Measurements from ENCODE around the gene MSH2.

DNA sequence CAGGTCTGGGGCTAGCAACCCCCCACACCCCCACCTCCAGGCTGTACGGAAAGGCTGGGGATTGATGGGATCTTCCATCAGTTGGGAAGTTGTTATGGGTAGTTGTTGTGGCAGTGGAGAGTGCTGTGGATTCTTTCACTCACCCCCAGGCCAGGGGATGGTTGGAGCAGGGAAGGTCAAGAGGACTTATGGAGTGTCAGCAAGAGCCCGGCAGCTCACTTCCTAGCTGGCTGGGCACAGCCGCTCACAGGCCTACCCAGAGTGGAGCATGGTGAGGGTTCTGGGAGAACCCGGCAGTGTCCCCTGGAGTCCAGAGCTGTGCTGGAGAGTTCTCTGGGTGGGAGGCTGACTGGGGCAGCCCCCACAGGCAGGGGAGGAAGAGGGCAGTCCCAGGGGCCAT lies 122.2 kb downstream of the MSH2 start:
- TF ChIP-seq, protein P1, sequence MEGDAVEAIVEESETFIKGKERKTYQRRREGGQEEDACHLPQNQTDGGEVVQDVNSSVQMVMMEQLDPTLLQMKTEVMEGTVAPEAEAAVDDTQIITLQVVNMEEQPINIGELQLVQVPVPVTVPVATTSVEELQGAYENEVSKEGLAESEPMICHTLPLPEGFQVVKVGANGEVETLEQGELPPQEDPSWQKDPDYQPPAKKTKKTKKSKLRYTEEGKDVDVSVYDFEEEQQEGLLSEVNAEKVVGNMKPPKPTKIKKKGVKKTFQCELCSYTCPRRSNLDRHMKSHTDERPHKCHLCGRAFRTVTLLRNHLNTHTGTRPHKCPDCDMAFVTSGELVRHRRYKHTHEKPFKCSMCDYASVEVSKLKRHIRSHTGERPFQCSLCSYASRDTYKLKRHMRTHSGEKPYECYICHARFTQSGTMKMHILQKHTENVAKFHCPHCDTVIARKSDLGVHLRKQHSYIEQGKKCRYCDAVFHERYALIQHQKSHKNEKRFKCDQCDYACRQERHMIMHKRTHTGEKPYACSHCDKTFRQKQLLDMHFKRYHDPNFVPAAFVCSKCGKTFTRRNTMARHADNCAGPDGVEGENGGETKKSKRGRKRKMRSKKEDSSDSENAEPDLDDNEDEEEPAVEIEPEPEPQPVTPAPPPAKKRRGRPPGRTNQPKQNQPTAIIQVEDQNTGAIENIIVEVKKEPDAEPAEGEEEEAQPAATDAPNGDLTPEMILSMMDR (IDR thresholded peaks at IDR 0.05 in 8 of 11, conservative IDR thresholded peaks at IDR 0.05 in 3 of 11) = no peak
- no peak for TF ChIP-seq POLR2AphosphoS5 (IDR thresholded peaks at IDR 0.05)

All from spleen (tissue), 7 donors.